GM12873 (cell line): ENCODE data around the gene C1orf21.

Experiments used
- TF ChIP-seq, protein P1 (sequence below): IDR thresholded peaks from 2 replicates; pipeline ENCODE4 v1.5.1; 2012; ENCODE audit warnings: low read depth, mild to moderate bottlenecking, moderate library complexity, low read length, control low read depth; ENCODE audit not compliant: insufficient read depth; ENCODE audit errors: missing control alignments

Gene C1orf21

DNA sequence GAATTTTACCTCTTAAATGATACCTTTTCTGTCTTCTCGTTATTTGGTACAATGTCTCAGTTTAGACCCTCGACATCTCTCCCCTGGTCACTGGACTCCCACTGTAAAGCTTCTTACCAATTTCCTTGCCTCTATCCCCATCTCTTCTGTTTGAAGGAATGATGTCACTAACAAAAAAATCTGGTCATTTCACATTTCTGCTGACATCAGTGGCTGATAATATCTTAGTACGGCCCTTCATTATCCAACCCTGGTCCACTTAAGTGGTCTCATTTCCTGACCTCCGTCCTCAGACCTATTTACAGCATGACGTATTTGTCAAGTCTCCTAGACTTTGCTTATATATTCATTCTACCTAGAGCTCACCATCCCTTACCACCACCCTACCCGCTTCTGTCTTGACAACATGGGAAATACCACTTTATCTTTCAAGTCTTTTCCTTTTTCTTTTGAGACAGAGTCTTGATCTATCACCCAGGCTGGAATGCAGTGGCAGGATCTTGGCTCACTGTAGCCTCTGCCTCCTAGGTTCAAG lies 60.9 kb downstream of the C1orf21 start:
- TF ChIP-seq, protein P1, sequence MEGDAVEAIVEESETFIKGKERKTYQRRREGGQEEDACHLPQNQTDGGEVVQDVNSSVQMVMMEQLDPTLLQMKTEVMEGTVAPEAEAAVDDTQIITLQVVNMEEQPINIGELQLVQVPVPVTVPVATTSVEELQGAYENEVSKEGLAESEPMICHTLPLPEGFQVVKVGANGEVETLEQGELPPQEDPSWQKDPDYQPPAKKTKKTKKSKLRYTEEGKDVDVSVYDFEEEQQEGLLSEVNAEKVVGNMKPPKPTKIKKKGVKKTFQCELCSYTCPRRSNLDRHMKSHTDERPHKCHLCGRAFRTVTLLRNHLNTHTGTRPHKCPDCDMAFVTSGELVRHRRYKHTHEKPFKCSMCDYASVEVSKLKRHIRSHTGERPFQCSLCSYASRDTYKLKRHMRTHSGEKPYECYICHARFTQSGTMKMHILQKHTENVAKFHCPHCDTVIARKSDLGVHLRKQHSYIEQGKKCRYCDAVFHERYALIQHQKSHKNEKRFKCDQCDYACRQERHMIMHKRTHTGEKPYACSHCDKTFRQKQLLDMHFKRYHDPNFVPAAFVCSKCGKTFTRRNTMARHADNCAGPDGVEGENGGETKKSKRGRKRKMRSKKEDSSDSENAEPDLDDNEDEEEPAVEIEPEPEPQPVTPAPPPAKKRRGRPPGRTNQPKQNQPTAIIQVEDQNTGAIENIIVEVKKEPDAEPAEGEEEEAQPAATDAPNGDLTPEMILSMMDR = no peak

DNA sequence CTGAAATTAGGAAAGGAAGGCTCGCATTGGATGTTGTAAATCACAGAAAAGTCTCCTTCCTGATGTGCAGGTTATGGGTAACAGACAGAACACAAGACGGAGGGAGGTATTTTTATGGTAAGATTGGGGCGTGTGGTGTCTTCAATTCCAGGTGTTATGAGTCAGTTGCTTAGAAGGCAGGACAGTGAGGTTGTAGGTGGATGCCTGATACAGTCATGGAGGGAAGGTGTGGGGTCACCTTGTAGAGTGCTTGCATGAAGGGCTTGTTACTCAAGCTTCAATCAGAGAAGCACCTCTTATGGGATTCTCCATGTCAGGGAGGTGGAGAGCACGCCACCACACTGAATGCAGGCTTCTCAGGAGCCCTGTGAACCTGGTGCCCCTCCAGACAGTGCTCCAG lies 63.1 kb downstream of the C1orf21 start:
- TF ChIP-seq, protein P1 = no peak

DNA sequence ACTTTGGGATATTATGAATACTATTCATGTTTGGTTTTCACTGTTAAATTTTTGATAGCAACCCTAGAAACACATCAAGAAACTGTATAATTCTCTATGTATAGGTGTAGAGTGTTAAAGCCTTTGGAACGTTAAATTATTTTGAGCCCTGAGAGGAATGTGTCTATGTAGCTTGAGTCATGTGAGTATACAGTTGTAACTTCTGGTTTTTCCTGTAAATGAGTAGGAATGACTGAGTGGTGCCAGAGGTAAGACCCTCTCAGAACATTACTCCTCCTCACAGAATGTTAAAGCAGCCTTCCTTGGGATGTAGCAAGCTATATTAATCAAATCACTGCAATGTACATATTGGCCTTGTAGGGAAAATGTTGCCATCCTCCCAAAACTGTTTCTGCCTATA lies 69.0 kb downstream of the C1orf21 start:
- TF ChIP-seq, protein P1 = no peak

DNA sequence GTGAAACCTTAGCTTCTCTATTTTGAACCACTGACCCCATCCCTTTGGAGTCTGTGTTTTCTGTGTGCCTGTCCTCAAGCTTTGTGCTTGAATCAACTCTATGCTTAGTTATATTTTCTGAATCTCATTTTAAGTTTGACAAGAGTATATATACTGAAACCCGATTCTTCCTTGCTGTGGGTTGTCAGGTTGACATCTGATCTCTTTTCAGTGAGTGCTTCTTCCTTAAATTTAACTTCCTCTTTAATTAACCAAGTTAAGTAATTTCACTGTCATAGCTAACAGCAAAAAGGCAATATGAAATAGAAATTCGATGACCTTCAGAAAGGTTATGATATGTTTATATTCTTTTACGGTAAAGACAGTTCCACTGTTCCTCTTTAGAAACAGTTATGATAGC lies 69.4 kb downstream of the C1orf21 start:
- TF ChIP-seq, protein P1 = no peak

DNA sequence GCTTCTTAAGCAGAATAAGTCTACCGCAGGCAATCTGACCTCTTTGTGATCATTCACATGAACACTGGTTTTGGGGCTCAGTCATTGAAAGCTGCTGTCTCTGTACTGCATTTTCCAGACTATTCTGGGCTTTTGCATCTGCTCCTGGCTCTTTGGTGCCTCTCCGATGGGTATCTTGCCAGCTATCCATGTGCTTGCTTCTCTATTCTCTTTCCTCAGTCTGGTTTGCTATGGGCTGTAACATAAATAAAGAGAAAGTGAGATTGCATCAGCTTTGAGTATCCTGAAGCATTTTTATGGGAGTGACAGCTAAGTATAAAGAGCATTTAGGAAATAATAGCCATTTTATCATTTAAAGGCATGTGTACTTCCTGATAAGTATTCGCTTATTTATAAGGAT lies 70.7 kb downstream of the C1orf21 start:
- TF ChIP-seq, protein P1 = no peak

DNA sequence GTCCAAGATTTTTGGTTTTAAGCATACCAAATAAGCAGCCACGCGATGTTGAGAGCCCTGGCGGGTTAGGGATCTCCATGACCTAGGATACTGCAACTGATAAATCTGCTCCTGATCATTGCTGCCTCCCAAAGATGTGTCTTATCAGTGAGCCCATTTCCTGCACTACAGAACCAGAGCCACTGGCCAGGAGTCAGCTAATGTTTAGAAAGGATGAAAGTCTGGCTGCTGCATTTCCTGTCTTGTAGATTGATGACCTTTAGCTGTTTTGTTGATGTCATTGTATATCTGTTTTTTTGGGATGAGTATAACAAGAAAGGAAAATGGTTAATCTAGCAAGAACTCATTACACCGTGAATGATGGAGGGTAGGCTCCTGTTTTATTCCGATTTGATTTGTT lies 74.5 kb downstream of the C1orf21 start:
- TF ChIP-seq, protein P1 = no peak

DNA sequence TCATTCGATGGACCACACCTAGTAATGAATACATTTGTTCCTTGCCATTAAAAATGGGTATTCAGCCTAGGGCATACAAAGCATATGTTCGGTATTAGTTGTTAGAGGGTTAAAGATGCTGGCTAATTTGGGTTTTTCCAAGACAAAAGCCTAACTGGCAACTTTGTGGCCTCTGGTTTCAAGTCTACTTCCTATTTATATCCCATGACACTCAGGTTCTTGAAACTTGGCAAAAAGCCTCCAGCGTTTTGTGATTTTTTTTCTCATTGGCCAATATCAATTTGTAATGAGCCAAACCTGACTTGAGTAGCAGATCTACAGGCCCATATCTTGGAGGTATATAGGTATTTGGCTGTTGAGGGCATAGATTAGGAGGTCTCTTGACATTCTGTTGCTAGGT lies 75.3 kb downstream of the C1orf21 start:
- TF ChIP-seq, protein P1 = no peak
